H1 (cell line): Measurements from ENCODE around the gene MAML1. TPM values are rescaled to one million over a fixed set of nuclear protein-coding genes. Genes with fewer than 3 reads are reported as not detected.

Experiments
- CTCF ChIA-PET: fragments of 300-600 bp; sonication (Branson Sonifier 250); formaldehyde crosslinking; loops from one replicate; lab custom pipeline; 2021; ENCODE audit not compliant: partially characterized antibody; lab: Charles Lee
- POLR2A ChIA-PET: fragments of 300-600 bp; sonication (Branson Sonifier 250); formaldehyde crosslinking; loops from one replicate; lab custom pipeline; 2021; ENCODE audit warnings: inconsistent platforms; ENCODE audit not compliant: partially characterized antibody; lab: Charles Lee
- DNase-seq, 2 experiments: peaks; one replicate each; pipeline versions ENCODE4 v3.0.0 to v3.0.0-alpha.2; 2010 to 2022; ENCODE audit warnings: low spot score in 2 of 2, low read depth in 1 of 2, mixed read lengths in 1 of 2
- FAIRE-seq: peaks from 2 replicates; lab custom pipeline; 2011; peaks lifted over from hg19 to GRCh38; lab: Jason Lieb, UNC
- H2AFZ ChIP-seq: 2 replicates; pipeline ENCODE4 v1.8.1; 2012; ENCODE audit warnings: low read length, inconsistent platforms
- H2AK5ac ChIP-seq: 2 replicates; pipeline ENCODE4 v1.6.1; 2013; ENCODE audit warnings: low read depth, low read length
- H2BK120ac ChIP-seq: replicated peaks from 2 replicates; pipeline ENCODE3; 2013; ENCODE audit warnings: low read depth, low read length, inconsistent platforms
- H2BK12ac ChIP-seq: 2 replicates; pipeline ENCODE4 v1.6.1; 2013; ENCODE audit warnings: low read depth, low read length
- H2BK15ac ChIP-seq: 2 replicates; pipeline ENCODE4 v1.6.1; 2013; ENCODE audit warnings: low read length
- H2BK20ac ChIP-seq: 2 replicates; pipeline ENCODE4 v1.6.1; 2013; ENCODE audit warnings: low read length
- H2BK5ac ChIP-seq: 2 replicates; pipeline ENCODE4 v1.6.1; 2013; ENCODE audit warnings: low read depth, low read length
- H3K14ac ChIP-seq: 2 replicates; pipeline ENCODE4 v1.6.1; 2013; ENCODE audit warnings: inconsistent platforms; ENCODE audit not compliant: insufficient read length
- H3K18ac ChIP-seq: 2 replicates; pipeline ENCODE4 v1.6.1; 2013; ENCODE audit warnings: low read length; ENCODE audit errors: extremely low read depth
- H3K23ac ChIP-seq: 2 replicates; pipeline ENCODE4 v1.6.1; 2013; ENCODE audit warnings: inconsistent platforms; ENCODE audit not compliant: insufficient read length
- H3K23me2 ChIP-seq: 2 replicates; pipeline ENCODE4 v1.6.1; 2013; ENCODE audit warnings: low read depth, low read length
- H3K27ac ChIP-seq: 2 replicates; pipeline ENCODE4 v1.6.1; 2011; ENCODE audit warnings: low read depth, low read length, inconsistent platforms
- H3K27me3 ChIP-seq, 4 experiments: replicated peaks in 1 of 4; 1 replicate in 1 of 4; 2 replicates in 3 of 4; pipeline versions ENCODE4 v1.6.1 to v1.8.1; 2011 to 2013; ENCODE audit warnings: low read length in 3 of 4, mild to moderate bottlenecking in 3 of 4, inconsistent platforms in 2 of 4, mixed read lengths in 2 of 4, moderate library complexity in 1 of 4; ENCODE audit not compliant: control insufficient read depth in 3 of 4, insufficient read depth in 3 of 4; ENCODE audit errors: extremely low read depth in 1 of 4
- H3K36me3 ChIP-seq, 4 experiments: 2 replicates each; pipeline versions ENCODE4 v1.6.1 to v1.8.1; 2011 to 2013; ENCODE audit warnings: mild to moderate bottlenecking in 4 of 4, low read length in 3 of 4, moderate library complexity in 2 of 4, control low read depth in 1 of 4, inconsistent platforms in 1 of 4; ENCODE audit not compliant: insufficient read depth in 4 of 4, control insufficient read depth in 2 of 4
- H3K4ac ChIP-seq: replicated peaks from 2 replicates; pipeline ENCODE3; 2013; ENCODE audit warnings: low read length, low read depth, mixed read lengths, inconsistent platforms; ENCODE audit not compliant: insufficient read length
- H3K4me1 ChIP-seq, 4 experiments: replicated peaks in 1 of 4; 1 replicate in 1 of 4; 2 replicates in 3 of 4; pipeline versions ENCODE4 v1.6.1 to v1.8.1; 2011 to 2013; ENCODE audit warnings: low read length in 3 of 4, inconsistent platforms in 2 of 4, mixed read lengths in 1 of 4; ENCODE audit not compliant: insufficient read depth in 4 of 4, control insufficient read depth in 3 of 4
- H3K4me2 ChIP-seq, 2 experiments: 2 replicates each; pipeline versions ENCODE4 v1.6.1 to v1.8.1; 2011 to 2013; ENCODE audit warnings: low read depth in 2 of 2, low read length in 2 of 2, control low read depth in 1 of 2, inconsistent platforms in 1 of 2, mild to moderate bottlenecking in 1 of 2; ENCODE audit not compliant: insufficient read depth in 1 of 2
- H3K4me3 ChIP-seq, 4 experiments: fragments of 200-600, 300-600 bp in 1 of 4; sonication (generic), shearing (Covaris generic), sonication (Bioruptor Twin) in 1 of 4; 2 replicates each; pipeline versions ENCODE4 v1.5.1 to v1.8.1; 2011 to 2016; ENCODE audit warnings: low read length in 4 of 4, low read depth in 3 of 4, control low read depth in 2 of 4, inconsistent platforms in 2 of 4, mild to moderate bottlenecking in 2 of 4, mixed read lengths in 1 of 4, moderate library complexity in 1 of 4; ENCODE audit not compliant: insufficient read depth in 2 of 4; ENCODE audit errors: extremely low read depth in 1 of 4
- H3K56ac ChIP-seq: replicated peaks from 2 replicates; pipeline ENCODE3; 2013; ENCODE audit warnings: low read depth, mild to moderate bottlenecking, mixed read lengths, low read length, inconsistent platforms; ENCODE audit not compliant: insufficient read length
- H3K79me1 ChIP-seq: 2 replicates; pipeline ENCODE4 v1.6.1; 2013; ENCODE audit warnings: low read depth, low read length, control low read depth
- H3K79me2 ChIP-seq, 2 experiments: 2 replicates each; pipeline versions ENCODE4 v1.6.1 to v1.8.1; 2012 to 2013; ENCODE audit warnings: low read length in 2 of 2, mild to moderate bottlenecking in 2 of 2, inconsistent platforms in 1 of 2; ENCODE audit not compliant: insufficient read depth in 2 of 2, control insufficient read depth in 1 of 2
- H3K9ac ChIP-seq, 4 experiments: replicated peaks in 1 of 4; 1 replicate in 1 of 4; 2 replicates in 3 of 4; pipeline versions ENCODE4 v1.6.1 to v1.8.1; 2011 to 2013; ENCODE audit warnings: low read depth in 3 of 4, low read length in 3 of 4, control low read depth in 2 of 4, mild to moderate bottlenecking in 2 of 4, moderate library complexity in 2 of 4, inconsistent platforms in 1 of 4; ENCODE audit errors: extremely low read depth in 1 of 4
- H3K9me3 ChIP-seq, 2 experiments: 2 replicates each; pipeline versions ENCODE4 v1.6.1 to v1.8.1; 2012 to 2013; ENCODE audit warnings: mild to moderate bottlenecking in 2 of 2, moderate library complexity in 2 of 2, control low read depth in 1 of 2, inconsistent platforms in 1 of 2, low read depth in 1 of 2, low read length in 1 of 2, mixed read lengths in 1 of 2; ENCODE audit not compliant: insufficient read depth in 2 of 2
- H4K20me1 ChIP-seq, 2 experiments: replicated peaks in 1 of 2; 2 replicates each; pipeline versions ENCODE3 to v1.8.1; 2011 to 2013; ENCODE audit warnings: inconsistent platforms in 2 of 2, low read length in 2 of 2, mild to moderate bottlenecking in 1 of 2; ENCODE audit not compliant: insufficient read depth in 2 of 2, control insufficient read depth in 1 of 2
- H4K5ac ChIP-seq: 2 replicates; pipeline ENCODE4 v1.6.1; 2013; ENCODE audit warnings: low read length, low read depth, mixed read lengths, inconsistent platforms; ENCODE audit not compliant: insufficient read length
- H4K8ac ChIP-seq: 2 replicates; pipeline ENCODE4 v1.8.0; 2013; ENCODE audit warnings: mild to moderate bottlenecking, moderate library complexity, low read length, inconsistent platforms; ENCODE audit not compliant: insufficient read depth; ENCODE audit errors: extremely low read depth
- H4K91ac ChIP-seq: replicated peaks from 2 replicates; pipeline ENCODE3; 2013; ENCODE audit warnings: low read length, mixed read lengths, inconsistent platforms; ENCODE audit not compliant: insufficient read length
- CBX8 ChIP-seq: fragments of 300-800, 300-1000 bp; sonication (generic); IDR thresholded peaks from 2 replicates; pipeline ENCODE4 v1.7.1; 2016; ENCODE audit warnings: low read depth, low read length, borderline replicate concordance
- GTF2F1 ChIP-seq: IDR thresholded peaks from 2 replicates; pipeline ENCODE4 v1.6.1; 2012; ENCODE audit warnings: low read depth, low read length, improper control_type of control experiment, borderline replicate concordance
- KDM1A ChIP-seq: fragments of 200-600, 300-600 bp; sonication (generic); IDR thresholded peaks from 2 replicates; pipeline ENCODE4 v1.7.1; 2016; ENCODE audit warnings: mild to moderate bottlenecking, low read length, borderline replicate concordance
- KDM4A ChIP-seq: IDR thresholded peaks from one replicate; pipeline ENCODE4 v1.7.1; 2012; ENCODE audit warnings: low read depth, mild to moderate bottlenecking, moderate library complexity, low read length, inconsistent platforms; ENCODE audit not compliant: severe bottlenecking
- NRF1 ChIP-seq: IDR thresholded peaks from 2 replicates; pipeline ENCODE4 v1.6.1; 2011; ENCODE audit warnings: mild to moderate bottlenecking, low read depth, low read length, improper control_type of control experiment
- WGBS, 2 experiments: shearing (Covaris generic) in 1 of 2; methylation state at CpG; one replicate each; pipeline versions ENCODE4 v1.1.6 to v1.1.7; 2013 to 2015; ENCODE audit warnings: low lambda C conversion rate in 2 of 2, mixed read lengths in 2 of 2, inconsistent platforms in 1 of 2, low coverage in 1 of 2, missing lambda C conversion rate in 1 of 2; ENCODE audit not compliant: insufficient replicate concordance in 2 of 2, insufficient coverage in 1 of 2, insufficient read length in 1 of 2; ENCODE audit errors: extremely low coverage in 1 of 2, missing lambda C conversion rate in 1 of 2; 5-methylcytosine and 5-hydroxymethylcytosine counted together
- polyA plus RNA-seq, 7 experiments: library from polyadenylated mRNA; depleted of rRNA in 3 of 7; stranded (reverse) in 5 of 7; unstranded in 2 of 7; fragments of >200 nt in 5 of 7; fragments of 200-250 nt in 2 of 7; gene quantifications; 1 replicate in 5 of 7; 2 replicates in 1 of 7; 4 replicates in 1 of 7; pipeline versions ENCODE4 v1.2.1 to v1.2.3, GENCODE V29; 2011 to 2013; ENCODE audit warnings: missing spikeins in 2 of 7, mixed read lengths in 2 of 7
- total RNA-seq: library from RNA; stranded (reverse); fragmentation: NEBNext Ultra II Directional; extraction: Animal tissue kit (Norgen Biotek cat#: 25700); gene quantifications from 2 replicates; pipeline ENCODE4 v1.2.1, GENCODE V29; 2021

MAML1 gene
- total and polyA plus RNA-seq, 2 of the 8 experiments (the other 6 are each of a cell fraction or from before 2014, with no cell fraction given): 17.1 to 41.9 TPM

DNA sequence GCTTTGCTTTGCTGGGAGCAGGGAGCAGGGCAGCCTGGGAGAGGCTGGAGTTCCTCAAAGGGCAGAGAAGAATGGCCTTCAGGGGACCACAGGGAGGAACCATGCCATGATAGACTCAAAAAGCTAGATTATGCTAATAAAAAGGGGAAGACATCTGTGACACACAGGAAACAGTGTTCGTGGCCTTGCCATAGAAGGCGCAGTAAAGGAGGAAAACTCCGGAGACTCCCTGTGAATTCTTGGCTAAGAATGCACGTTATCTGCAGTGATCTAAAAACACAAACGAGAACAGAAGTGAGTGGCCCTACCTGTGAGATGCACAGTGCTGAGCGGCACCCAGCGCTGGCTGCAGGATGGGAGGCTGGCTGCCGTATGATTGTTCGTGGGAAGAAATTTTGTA, 45.3 kb downstream of the MAML1 start:
- POLR2A ChIA-PET: interaction anchor here (0.7 to 2.2 kb wide), 6 partner anchors 10 to 1570 kb away, joined by 3 to 10 read pairs (median 3); no protein-coding TSS in a partner anchor
- Histone ChIP-seq H3K4me2 (no peak overlapping the region), H3K4me3 (no peak overlapping the region), H2BK20ac (no peak overlapping the region), H3K14ac (no peak overlapping the region), H3K23ac (no peak overlapping the region), H3K9ac (no peak overlapping the region), H3K79me1 (no peaks in the 10 kb centered on the region; the same call in 1 of the 2 replicates), H3K9me3 (no peaks in the 10 kb centered on the region), H2AFZ (no peak overlapping the region), H3K56ac (no peak overlapping the region), H3K4ac (no peak overlapping the region), H3K18ac (no peak overlapping the region), H3K36me3 (peaks cover 11 to 36% (median 29%) of the 10 kb centered on the region in 4 experiments; a peak in 6 of 8 replicates), H2BK5ac (no peak overlapping the region), H2AK5ac (no peak overlapping the region), H3K79me2 (no peaks in the 10 kb centered on the region), H4K91ac (no peak overlapping the region), H2BK15ac (no peak overlapping the region), H4K20me1 (peaks cover 0 to 2% of the 10 kb centered on the region in 2 experiments), H2BK12ac (no peak overlapping the region), H3K23me2 (no peaks in the 10 kb centered on the region), H4K8ac (no peak overlapping the region), H3K27me3 (no peaks in the 10 kb centered on the region), H3K27ac (no peak overlapping the region), H3K4me1 (no peaks in the 10 kb centered on the region), H2BK120ac (no peak overlapping the region), H4K5ac (no peak overlapping the region)
- 87% methylated on average over 9 of the region's 9 CpGs; no CpG with 5 or more reads in 1 of the 2 experiments for WGBS, 2 experiments
- DNase-seq (no peak), FAIRE-seq (no peak)
- CTCF ChIA-PET: interaction anchor here (0.7 to 6.7 kb wide), 7 partner anchors 10 to 45 kb away, joined by 3 to 53 read pairs (median 6); partner anchors contain the start of genes LTC4S and MAML1
- TF ChIP-seq KDM4A: no peak
- no peak for TF ChIP-seq KDM1A
- TF ChIP-seq GTF2F1: no peak
- no peak for TF ChIP-seq CBX8
- TF ChIP-seq NRF1: no peak
